DOHH2 (cell line): ENCODE measurements around the gene EIF2B2.

Source experiments
- H3F3A ChIP-seq: fragments of 200-600 bp; sonication (generic), shearing (Covaris generic); 2 replicates; pipeline ENCODE4 v1.6.0; 2016; ENCODE audit warnings: antibody characterized with exemption, mild to moderate bottlenecking; ENCODE audit not compliant: control insufficient read depth, insufficient read depth
- H3K27ac ChIP-seq: fragments of 200-600 bp; sonication (generic); 2 replicates; pipeline ENCODE4 v1.5.1; 2014; ENCODE audit warnings: low read depth, mild to moderate bottlenecking, low read length, moderate library complexity
- H3K27me3 ChIP-seq: fragments of 200-600 bp; sonication (generic); 2 replicates; pipeline ENCODE4 v1.6.1; 2014; ENCODE audit warnings: mild to moderate bottlenecking, low read length, mixed read lengths; ENCODE audit not compliant: control insufficient read depth
- H3K36me3 ChIP-seq: fragments of 200-600 bp; sonication (generic); 2 replicates; pipeline ENCODE4 v1.6.1; 2014; ENCODE audit warnings: mild to moderate bottlenecking, low read length, moderate library complexity, mixed read lengths; ENCODE audit not compliant: control insufficient read depth
- H3K4me1 ChIP-seq: fragments of 200-600 bp; sonication (generic); 2 replicates; pipeline ENCODE4 v1.6.1; 2014; ENCODE audit warnings: mild to moderate bottlenecking, low read length, mixed read lengths; ENCODE audit not compliant: control insufficient read depth
- H3K4me2 ChIP-seq: fragments of 200-600 bp; sonication (generic); 2 replicates; pipeline ENCODE4 v1.6.0; 2014; ENCODE audit warnings: mild to moderate bottlenecking, low read length, moderate library complexity
- H3K4me3 ChIP-seq: fragments of 200-600 bp; sonication (generic); 2 replicates; pipeline ENCODE4 v1.5.1; 2014; ENCODE audit warnings: mild to moderate bottlenecking, low read length, mixed read lengths
- H3K79me2 ChIP-seq: fragments of 200-600 bp; sonication (generic); 2 replicates; pipeline ENCODE4 v1.6.1; 2014; ENCODE audit warnings: mild to moderate bottlenecking, low read length, mixed read lengths; ENCODE audit not compliant: control insufficient read depth
- H3K9me2 ChIP-seq: fragments of 200-600 bp; sonication (generic); replicated peaks from 2 replicates; pipeline ENCODE4 v1.6.1; 2014; ENCODE audit warnings: mild to moderate bottlenecking, low read length, mixed read lengths; ENCODE audit not compliant: control insufficient read depth
- H3K9me3 ChIP-seq: fragments of 200-600 bp; sonication (generic); 2 replicates; pipeline ENCODE4 v1.6.1; 2014; ENCODE audit warnings: antibody characterized with exemption, low read length, mixed read lengths; ENCODE audit not compliant: control insufficient read depth, insufficient read depth
- H4K20me1 ChIP-seq: fragments of 200-600 bp; sonication (generic); 2 replicates; pipeline ENCODE4 v1.6.0; 2014; ENCODE audit warnings: low read depth, mild to moderate bottlenecking, antibody characterized with exemption, low read length, moderate library complexity; ENCODE audit not compliant: control insufficient read depth, insufficient read depth
- CTCF ChIP-seq: fragments of 200-600 bp; sonication (generic); IDR thresholded peaks from one replicate; pipeline ENCODE4 v1.5.1; 2014; ENCODE audit warnings: antibody characterized with exemption, mild to moderate bottlenecking, low read depth, low read length; ENCODE audit not compliant: poor library complexity, severe bottlenecking
- EZH2phosphoT487 ChIP-seq: fragments of 200-600 bp; sonication (generic); IDR thresholded peaks from 2 replicates; pipeline ENCODE4 v1.6.1; 2017; ENCODE audit warnings: borderline replicate concordance, mild to moderate bottlenecking, antibody characterized with exemption, low read length, moderate library complexity, mixed read lengths

The EIF2B2 gene

GRCh38 chr14:75053396-75054291 lies 50.9 kb downstream of the EIF2B2 start:
- no peaks in the 10 kb centered on the region for H3K9me3 ChIP-seq

GRCh38 chr14:75054421-75054820 lies 51.7 kb downstream of the EIF2B2 start:
- no peaks in the 10 kb centered on the region for H3K27me3 ChIP-seq
- peaks cover 13% of the 10 kb centered on the region for H3F3A ChIP-seq
- peaks cover 22% of the 10 kb centered on the region for H3K79me2 ChIP-seq
- no peak for TF ChIP-seq CTCF
- TF ChIP-seq EZH2phosphoT487 = no peak
- no peaks in the 10 kb centered on the region for H3K9me3 ChIP-seq
- peaks cover 12% of the 10 kb centered on the region for H3K36me3 ChIP-seq
- H3K4me1 ChIP-seq = peaks cover 20% of the 10 kb centered on the region
- H3K4me3 ChIP-seq = no peak overlapping the region
- H3K4me2 ChIP-seq = no peak overlapping the region
- no peaks in the 10 kb centered on the region for H4K20me1 ChIP-seq
- no peaks in the 10 kb centered on the region for H3K9me2 ChIP-seq
- no peak overlapping the region for H3K27ac ChIP-seq

More at GRCh38 chr14:75053396-75054291, 50.9 kb downstream of the EIF2B2 start:
- Histone ChIP-seq H3K79me2 (peaks cover 28% of the 10 kb centered on the region), H3F3A (peaks cover 13% of the 10 kb centered on the region), H4K20me1 (no peaks in the 10 kb centered on the region), H3K36me3 (peaks cover 16% of the 10 kb centered on the region), H3K4me1 (peaks cover 26% of the 10 kb centered on the region), H3K27ac (no peak overlapping the region), H3K27me3 (no peaks in the 10 kb centered on the region), H3K4me2 (no peak overlapping the region), H3K4me3 (no peak overlapping the region), H3K9me2 (no peaks in the 10 kb centered on the region)
- TF ChIP-seq CTCF (no peak), EZH2phosphoT487 (no peak)

- Histone ChIP-seq H3K27me3 (no peaks in the 10 kb centered on the region), H3K36me3 (peaks cover 30% of the 10 kb centered on the region), H3K4me3 (no peak overlapping the region), H3K27ac (no peak overlapping the region), H3K9me3 (no peaks in the 10 kb centered on the region), H3K4me2 (no peak overlapping the region), H3K9me2 (no peaks in the 10 kb centered on the region), H4K20me1 (no peaks in the 10 kb centered on the region), H3K4me1 (peaks cover 11% of the 10 kb centered on the region), H3F3A (no peaks in the 10 kb centered on the region), H3K79me2 (peaks cover 31% of the 10 kb centered on the region)
- TF ChIP-seq EZH2phosphoT487 (no peak), CTCF (no peak)
Measured at GRCh38 chr14:75059642-75060041, 56.9 kb downstream of the EIF2B2 start.
